Amniotic stem cell (primary cell): Measurements from ENCODE around the gene HSPA1L.

Experiments
- DNase-seq: peaks from one replicate; lab custom pipeline; 2025; lab: John Stamatoyannopoulos, UW

HSPA1L gene

DNA sequence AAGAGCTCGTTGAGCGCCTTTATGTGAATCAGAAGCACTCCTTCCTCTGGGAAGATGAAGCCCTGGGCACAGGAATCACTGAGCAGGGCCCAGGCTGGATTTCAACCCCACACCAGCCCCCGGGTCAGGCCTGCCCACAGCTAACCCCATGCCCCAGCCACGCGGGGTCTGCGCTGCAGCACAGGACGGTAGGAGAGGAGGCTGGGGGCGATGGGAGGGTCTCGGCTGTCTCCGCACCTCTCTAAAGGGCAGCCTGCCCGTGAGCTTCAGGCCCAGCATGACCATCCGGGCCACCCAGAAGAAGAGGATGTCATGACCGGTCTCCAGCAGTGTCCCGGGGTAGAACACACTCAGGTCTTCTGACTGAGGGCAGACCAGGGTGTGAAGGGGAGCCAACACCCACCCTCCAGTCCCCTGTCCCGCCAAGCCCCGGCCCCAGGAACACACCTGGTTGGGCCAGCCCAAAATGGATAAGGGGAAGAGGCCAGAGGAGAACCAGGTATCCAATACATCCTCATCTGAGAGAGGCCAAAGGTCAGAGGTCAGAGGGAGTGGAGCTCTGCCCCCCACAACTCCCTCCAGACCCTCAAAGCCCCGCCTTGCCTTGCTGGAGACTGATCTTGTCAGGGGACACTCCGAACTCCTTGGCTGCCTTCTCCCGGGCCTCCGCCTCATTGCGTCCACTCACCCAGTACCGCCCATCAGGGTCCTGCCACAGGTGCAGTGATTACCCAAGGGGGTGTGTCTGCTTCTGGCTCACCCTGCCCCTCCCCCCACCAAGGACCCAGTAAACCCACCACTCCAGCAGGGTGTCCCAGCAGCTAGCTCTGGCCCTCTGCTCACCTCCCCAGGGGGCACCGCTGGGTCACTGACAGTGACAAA, 33.6 kb downstream of the HSPA1L start:
- DNase-seq = no peak

DNA sequence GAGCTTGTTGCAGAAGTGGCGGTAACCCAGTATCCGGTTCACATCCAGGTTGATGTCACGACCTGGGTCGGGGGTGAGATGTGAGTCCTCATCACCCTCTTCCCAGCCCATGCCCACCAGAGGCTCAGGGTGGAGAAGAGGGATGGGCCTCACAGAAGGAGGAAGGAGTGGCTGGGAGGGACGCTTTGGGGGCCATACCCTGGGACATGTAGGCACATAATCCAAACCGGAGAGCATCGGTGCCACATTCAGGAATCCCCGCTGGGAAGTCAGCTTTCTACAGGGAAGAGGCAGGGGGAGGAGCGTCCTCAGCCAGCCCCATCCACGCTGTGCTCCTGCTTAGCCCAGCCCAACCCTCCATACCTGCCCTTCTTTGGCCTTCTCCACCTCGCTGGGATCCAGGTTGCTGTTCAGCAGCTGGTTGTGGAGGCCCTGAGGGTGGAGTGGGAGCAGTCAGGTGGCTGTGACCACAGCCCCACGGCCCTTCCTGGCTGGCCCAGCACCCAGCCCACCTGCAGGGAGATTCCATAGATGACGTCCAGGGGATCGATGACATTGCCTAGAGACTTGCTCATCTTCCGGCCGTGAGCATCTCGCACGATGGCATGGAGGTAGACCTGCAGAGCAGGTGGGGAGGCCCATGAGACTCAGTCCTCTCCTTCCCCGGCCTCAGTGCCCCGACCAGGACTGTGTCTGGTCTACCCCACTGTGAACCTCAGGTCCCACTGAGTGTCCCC, 34.4 kb downstream of the HSPA1L start:
- DNase-seq = no peak

DNA sequence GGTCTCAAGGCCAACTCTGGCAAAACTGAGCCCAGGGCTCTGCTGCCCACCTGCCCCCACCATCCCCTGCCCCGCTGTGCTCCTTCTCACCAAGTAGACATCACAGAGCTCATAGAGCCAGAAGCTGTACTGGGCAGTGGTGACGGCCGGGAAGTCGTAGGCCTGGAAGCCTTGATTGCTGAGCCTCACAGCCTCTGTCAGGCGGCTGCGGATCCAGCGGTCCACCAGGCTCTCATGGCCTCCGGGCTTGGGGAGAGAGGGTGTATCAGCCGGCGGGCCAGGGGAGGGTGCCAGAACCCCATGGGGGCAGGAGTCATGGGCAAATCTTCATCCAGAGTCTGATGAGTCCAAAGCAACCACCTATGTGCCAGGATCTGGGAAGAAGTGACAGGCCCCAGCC, 35.2 kb downstream of the HSPA1L start:
- no peak for DNase-seq

DNA sequence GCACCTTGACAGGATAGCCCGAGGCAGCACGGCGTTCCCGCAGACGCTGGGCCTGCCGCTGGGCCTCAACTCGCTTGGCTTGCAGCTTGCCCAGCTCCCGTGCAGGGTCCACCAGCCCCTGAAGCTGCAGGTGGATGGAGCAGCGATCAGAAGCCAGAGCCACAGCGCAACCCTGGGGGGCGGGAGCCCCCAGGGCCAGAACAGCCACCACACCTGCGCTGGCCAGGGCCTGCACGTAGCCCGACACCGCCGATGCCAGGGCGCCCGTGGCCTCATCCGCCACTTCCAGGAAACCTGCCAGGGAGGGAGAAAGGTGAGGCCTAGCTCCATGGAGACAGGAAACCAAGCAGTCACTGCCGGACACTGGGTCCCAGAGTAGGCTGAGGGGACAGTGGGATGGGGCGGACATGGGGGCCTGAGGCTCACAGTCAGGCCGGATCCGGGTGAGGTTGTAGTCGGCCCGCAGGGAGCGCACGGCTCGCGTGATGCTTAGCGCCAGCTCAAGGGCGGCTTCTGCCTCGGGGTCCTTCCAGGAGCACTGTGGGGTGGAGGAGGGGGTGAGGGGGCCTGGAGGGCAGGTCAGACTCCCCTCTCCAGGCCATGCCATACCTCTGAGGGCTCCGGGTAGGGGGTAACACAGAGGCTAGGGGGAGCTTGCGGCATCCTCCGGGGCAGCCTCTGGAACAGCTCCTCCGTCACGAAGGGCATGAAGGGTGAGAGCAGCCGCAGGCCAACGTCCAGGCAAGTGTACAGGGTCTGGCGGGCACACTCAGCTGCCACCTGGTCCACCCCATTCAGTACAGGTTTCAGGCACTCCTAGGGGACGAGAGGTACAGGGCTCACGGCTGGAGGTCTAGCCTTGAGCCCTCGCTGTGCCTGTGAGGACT, 35.8 kb downstream of the HSPA1L start:
- DNase-seq = no peak

DNA sequence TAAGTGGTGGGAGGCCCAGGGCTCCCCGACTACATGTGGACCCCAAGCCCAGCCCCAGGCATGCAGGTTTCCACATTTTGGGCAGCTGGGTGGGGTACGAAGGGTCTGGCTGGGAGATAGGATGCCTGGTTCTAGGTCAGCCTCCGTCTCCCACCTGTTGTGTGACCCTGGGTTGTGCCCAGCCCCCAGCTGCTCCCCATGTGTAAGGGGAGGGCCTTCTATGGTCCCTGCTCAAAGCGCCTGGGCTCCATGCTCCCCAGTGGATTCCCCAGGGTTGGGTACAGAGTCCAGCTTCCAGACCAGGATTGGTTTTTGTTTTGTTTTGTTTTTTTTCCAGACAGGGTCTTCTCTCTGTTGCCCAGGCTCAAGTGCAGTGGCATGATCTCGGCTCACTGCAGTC, 36.9 kb downstream of the HSPA1L start:
- DNase-seq = no peak

DNA sequence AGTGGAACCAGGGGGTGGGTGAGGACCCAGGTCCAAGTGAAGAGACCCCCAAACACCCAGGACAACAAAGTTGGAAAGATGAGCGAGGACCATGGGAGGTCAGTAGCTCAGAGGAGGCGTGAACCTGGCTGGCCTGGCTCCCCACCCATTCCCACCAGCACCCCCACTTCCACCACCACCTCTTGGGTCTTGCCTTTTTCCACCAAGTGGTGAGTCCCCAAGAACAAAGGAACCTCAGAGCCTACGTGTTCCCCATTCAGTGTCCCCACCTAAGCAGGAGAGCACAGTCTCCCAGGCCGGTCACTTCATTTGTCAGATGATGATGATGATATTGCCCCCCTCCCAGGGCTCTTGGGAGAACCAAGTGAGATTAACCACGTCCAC, 37.4 kb downstream of the HSPA1L start:
- DNase-seq = no peak

DNA sequence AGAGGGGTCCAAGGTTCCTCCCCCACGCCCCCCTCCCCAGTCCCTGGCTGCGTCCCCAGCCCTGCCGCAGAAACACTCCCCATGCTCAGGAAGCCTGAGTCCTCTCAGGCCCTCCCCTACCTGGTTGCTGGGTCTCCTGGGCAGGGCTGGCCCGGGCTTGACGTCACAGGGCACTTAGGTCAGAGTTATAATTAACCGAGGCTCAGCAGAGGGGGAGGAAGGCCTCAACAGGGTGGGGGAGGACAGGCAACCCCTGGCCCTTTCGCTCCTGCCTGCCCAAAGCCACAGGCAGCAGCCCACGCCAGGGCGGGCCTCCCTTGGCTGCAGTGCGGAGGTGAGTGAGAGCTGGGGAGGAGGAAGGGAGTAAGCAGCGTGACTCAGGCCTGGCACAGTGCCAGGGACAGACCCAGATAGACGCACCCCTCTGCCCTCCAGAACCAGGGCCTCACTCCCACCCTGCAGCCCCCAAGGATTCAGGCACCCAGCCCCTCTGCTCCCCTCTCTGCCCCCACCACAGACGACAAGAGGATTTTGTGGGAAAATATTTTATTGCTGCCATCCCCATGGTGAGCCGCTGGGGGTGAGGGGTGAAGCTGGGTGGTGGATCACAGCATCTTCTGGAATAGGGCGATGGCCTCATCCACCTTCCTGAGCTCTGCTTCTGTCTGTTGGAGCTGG, 38.0 kb downstream of the HSPA1L start, which contains the start of gene VWA7:
Gene VWA7 (minus strand): TSS at position 340 of the 678 bp plus-strand sequence. CDS start 549 bp downstream, outside the sequence.
- DNase-seq = no peak

DNA sequence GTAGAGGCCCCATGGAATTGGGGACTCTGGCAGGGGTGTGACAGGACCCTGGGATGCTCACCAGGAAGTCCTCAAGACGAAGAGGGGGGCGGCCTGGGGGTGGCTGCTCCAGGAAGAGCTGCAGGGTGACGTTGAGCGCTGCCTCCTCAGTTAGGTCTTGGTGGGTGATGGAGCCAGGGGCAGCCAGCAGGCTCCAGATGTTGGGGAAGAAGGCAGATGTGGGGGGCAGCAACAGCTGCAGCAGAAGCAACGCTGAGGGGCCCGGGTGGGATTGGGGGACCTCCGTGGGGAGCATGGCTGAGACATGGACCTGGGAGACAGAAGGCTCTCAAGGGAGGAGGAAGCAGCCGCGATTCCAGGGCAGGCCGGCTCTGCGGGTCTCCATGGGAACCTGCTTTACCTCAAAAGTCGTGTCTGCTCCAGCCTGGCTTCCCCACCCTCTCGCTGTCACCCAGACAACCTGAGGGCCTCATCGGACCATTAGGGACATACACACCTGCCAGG, 38.5 kb downstream of the HSPA1L start:
- no peak for DNase-seq

DNA sequence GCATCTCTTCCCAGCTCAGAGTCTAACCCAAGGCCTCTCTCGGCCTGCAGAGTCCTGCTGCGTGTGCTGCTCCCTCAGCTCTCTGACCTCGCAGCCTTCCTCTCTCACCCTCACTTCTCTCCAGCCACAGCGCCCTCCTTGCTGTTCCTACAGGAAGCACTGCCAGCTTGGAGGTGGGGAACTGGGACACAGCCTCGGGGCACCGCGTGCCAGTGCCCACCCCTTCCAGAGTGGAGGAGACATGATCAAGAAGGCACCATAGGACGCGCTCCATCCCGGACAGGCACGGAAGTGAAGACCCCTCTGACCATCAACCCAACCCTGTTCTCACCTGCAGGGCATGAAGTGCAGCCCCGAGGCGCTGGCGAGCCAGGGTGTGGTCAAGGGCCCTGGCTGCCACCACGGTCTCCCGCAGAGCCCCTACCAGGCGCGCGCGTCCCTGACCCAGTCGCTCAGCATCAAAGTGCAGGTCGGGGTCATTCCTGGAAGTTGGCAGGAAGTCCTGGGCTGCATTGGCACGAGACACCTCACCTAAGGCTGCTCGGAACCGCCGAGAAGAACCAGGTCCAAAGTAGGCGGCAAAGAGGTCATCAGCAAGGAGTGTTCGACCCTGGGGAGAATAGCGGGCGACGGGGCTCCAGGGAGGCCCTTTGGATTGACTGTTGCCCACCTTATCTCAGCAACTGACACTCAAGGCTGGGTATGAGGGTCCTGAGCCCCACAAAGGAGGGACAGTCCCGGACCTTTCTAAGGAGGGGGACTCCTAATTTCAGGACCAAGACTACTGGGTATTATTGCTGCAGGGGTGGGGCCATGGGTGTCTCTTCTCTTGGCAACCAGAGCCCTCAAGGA, 39.2 kb downstream of the HSPA1L start:
- DNase-seq = no peak

DNA sequence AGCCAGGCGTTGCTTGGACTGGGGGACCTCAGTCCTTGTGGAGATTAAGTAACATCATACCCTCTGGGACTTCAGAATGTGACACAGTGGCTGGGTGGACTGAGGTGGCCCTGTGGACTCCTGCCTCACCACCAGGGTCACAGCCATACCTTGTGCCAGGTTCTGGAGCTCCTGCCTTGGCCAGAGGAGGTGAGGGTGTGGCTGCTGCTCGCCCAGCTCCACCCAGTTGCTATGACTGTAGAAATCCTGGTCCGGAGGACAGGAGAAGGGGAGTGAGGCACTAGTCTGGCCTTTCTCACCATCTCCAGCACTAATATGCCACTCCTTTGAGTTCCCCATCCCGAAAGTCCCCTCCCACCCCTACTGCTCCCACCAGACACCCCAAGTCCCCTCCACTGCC, 39.9 kb downstream of the HSPA1L start:
- DNase-seq = no peak

DNA sequence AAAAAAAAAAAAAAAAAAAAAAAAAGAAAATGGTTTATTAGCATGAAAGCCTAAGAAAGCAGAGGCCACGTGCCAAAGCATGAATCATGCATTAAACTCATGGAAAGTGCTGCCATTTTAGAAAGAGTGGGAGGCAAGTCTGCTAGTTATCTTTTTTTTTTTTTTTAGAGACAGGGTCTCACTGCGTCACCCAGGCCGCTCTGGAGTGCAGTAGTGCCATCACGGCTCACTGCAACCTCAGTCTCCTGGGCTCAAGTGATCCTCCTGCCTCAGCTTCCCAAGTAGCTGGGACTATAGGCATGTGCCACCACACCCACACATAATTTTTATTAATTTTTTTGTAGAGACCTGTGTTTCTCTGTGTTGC, 43.1 kb downstream of the HSPA1L start:
- DNase-seq = no peak

DNA sequence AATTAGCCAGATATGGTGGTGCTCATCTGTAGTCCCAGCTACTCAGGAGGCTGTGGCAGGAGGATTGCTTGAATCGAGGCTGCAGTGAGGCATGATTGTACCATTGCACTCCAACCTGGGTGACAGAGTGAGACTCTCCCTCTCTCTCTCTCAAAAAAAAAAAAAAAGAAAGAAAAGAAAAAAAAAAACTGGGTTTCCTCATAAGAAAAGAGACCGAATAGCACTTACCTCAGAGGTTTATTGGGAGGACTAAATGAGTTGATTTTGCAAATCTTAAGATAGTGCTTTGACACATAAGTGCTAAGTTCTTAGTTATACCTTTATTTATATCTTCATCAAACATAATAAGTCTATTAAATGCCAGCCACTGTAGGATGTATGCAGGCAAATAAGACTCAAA, 44.2 kb downstream of the HSPA1L start:
- DNase-seq = no peak

DNA sequence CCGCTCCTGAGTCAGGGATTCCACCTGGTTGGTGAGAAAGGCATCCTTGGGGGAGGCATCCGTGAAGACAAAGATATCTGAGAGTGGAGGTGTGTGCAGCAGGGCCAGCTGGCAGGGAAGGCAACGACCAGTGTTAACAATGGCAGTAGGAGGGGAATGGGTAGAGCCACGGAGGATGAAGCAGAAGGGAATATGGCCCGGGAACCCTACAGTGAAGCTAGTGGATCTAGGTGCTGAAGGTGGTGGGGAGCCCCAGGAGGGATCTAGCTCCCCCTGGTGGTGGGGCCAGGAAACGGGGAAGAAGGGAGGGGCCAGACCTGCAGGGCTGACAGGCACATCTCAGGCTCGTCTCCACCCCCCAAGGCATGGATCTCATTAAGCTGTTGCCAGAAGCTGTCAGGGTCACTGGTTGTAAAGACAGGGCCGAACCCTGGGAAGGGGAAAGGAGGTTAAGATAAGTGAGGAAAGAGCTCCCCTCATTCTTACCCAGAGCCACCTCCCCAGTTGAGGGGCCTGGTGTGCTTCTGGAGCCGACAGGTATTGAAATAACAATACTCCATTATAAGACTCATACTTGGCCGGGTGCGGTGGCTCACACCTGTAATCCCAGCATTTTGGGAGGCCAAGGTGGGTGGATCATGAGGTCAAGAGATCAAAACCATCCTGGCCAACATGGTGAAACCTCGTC, 45.3 kb downstream of the HSPA1L start:
- no peak for DNase-seq

DNA sequence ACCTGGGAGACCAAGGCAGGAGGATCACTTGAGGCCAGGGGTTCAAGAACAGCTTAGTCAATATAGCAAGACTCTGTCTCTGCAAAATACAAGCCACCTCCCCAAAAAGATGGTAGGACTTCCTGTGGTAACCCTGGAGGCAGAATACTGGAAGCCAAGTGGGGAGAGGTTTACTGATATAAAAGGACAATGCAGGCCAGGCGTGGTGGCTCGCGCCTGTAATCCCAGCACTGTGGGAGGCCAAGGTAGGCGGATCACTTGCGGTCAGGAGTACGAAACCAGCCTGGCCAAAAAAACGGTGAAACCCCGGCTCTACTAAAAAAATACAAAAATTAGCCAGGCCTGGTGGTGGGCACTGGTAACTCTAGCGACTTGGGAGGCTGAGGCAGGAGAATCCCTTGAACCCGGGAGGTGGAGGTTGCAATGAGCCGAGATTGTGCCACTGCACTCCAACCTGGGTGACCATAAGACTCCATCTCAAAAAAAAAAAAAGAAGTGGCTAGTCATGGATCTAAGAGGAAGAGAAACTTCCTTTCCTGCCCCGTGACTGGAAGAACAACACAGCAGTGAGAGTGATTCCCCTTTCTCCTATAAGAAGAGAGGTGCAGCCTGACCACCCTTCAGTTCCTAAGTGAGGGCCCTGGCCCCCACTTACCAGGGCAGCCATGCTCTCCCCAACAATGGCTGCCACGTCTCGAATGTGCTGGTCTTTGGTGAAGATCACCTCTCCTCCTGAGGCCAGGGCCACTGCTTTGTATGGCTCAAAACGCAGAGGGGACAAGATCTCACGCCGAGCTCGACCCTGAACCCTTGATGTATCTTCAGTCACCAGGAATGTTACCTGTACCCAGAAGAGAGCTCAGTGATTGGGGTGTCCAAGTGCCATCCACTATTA, 46.5 kb downstream of the HSPA1L start:
- DNase-seq = no peak

DNA sequence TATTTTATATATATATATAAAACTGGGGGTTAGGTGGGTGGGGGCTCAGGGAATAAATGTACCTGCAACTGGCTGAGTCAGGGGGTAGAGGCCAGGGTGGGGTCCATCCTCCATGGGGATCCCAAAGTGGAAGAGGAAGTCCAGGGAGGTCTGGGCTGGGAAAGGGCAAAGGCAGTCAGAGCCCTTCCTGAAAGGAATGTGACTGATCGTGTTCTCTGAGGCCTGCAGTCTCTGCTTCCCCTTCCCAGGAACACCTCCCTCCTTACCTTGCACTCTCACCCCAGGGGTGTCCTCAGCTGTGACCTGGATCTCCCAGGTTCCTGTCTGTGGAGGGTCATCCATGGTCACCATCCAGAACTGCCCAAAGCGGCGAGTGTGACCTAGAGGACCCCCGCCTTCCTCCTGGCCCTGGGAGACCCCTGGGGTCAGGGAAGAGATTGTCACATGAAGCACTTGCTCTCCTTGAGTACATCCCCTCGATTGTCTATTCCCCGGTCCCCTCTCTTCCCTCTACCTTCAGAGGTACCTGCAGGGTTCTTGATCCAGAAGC, 47.9 kb downstream of the HSPA1L start:
- DNase-seq = no peak

DNA sequence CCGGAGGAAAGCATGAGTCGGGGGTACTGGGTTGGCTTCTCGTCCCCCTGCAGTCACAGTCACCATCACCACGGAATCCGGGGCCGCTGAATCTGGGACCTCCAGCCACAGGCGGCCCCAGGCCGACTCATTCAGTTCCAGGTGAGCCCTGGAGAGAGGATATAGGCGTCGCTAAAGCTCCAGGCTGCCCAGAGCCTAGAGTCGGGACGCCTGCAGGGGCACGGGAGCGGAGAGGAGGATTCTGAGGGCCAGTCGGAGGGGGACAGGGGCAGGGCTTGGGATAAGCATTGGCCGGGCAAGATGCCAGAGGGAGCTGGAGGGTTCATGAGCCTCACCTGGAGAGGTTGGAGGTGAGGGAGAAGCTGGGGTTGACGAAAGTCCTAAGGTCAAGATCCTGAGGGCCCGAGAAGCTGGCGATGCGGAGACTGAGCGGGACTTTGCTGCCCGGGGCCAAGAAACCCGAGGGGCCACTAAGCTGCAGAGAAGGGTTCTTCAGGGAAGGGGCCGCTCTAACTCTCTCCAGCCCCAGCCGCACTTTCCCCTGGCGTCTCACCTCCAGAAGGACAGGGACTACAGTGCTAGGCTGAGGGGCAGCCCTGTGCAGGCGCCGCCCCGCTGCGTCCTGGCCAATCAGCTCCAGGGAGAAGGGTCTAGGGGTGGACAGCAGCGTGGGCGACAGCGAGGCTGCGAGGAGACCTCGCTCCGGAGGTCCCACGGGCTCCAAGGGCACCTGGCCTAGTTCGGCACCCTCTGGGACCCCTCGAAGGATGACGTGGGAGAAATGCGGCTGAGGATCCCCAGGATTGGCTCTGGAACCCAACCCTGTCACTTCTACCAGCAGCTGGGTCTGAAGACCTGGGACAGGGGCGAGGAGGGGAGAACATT, 48.9 kb downstream of the HSPA1L start:
- DNase-seq = no peak

DNA sequence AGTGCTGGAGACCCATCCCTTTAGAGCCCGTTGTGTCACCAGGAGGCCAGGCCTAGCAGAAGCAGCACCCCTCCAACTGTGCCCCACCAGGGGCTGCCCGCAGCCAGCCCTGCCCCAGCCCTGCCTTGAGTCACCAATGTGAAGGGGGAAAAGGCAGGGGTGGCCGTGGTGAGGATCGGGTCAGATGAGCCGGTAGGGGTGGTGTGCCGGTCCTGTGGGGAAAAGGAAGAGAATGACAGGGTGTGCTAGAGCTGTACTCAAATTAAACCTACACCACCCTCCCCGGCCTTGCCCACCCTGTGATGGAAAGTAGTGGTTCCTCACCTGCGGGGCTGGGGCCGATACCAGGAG, 49.5 kb downstream of the HSPA1L start:
- no peak for DNase-seq

DNA sequence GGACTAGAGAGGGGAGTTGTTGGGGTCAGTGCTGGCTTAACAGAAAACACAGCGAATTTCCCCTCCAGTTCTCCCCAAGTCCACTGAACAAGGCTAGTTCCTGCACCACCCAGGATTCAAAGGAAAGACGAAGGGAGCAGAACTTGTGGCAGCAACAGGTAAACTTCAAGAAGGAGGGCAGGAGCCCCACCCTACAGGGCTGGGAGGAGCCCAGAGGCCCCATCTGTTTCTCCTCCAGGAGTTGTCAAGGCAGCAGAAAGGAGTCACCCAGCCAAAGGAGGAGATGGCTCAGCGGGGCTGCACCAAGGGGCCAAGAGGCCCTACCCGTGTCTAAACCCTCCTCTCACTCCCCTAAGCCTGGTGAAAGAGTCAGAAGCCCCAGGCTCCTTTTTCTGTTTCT, 50.9 kb downstream of the HSPA1L start:
- no peak for DNase-seq
